Measurements from ENCODE around the gene RADIL.

GRCh38 chr7:4779118-4779517 is 104.4 kb downstream of the RADIL start:
- TF ChIP-seq CTCF (IDR thresholded peaks at IDR 0.05) = no peak
- TF ChIP-seq EZH2 (IDR thresholded peaks at IDR 0.05; ENCODE audit: borderline replicate concordance, insufficient read depth, low read depth, low read length, poor library complexity, severe bottlenecking) = no peak
